ENCODE measurements around the gene MZB1. TPM values are rescaled to one million over a fixed set of nuclear protein-coding genes. Genes with fewer than 3 reads are reported as not detected.
"Not testable (repeated sequence)": the region's sequence is repeated elsewhere in the genome, so short reads cannot be mapped to it uniquely, and the experiment has no call there.

The MZB1 gene
- total RNA-seq, 1 donor from 2014 or later: under 0.01 TPM

GRCh38 chr5:139410993-139411828, 21.5 kb upstream of the MZB1 start:
- DNase-seq (ENCODE audit: low read depth in 2 of 2): no peak

- no peak for DNase-seq (ENCODE audit: low read depth in 2 of 2)
Measured at GRCh38 chr5:139410121-139410992, 20.6 kb upstream of the MZB1 start.

GRCh38 chr5:139409116-139409515, 19.4 kb upstream of the MZB1 start:
- DNase-seq (ENCODE audit: low read depth in 2 of 2): not testable (repeated sequence)

GRCh38 chr5:139408191-139408590, 18.5 kb upstream of the MZB1 start:
- DNase-seq (ENCODE audit: low read depth in 2 of 2): no peak

GRCh38 chr5:139407517-139407916, 17.8 kb upstream of the MZB1 start:
- DNase-seq (ENCODE audit: low read depth in 2 of 2): no peak

- DNase-seq (ENCODE audit: low read depth in 2 of 2): no peak
Measured at GRCh38 chr5:139406963-139407362, 17.2 kb upstream of the MZB1 start.

GRCh38 chr5:139404484-139404840, 14.7 kb upstream of the MZB1 start:
- no peak for DNase-seq (ENCODE audit: low read depth in 2 of 2)

- peak; percentile 96 to 97 for DNase-seq (ENCODE audit: low read depth in 2 of 2)
Measured at GRCh38 chr5:139403787-139404483, 14.2 kb upstream of the MZB1 start, which contains the start of gene SPATA24. TSS of gene SPATA24 (minus strand) at chr5:139404089. CDS start at chr5:139404060, 29 bp downstream.

- DNase-seq (ENCODE audit: low read depth in 2 of 2): no peak
Measured at GRCh38 chr5:139403418-139403786, 13.7 kb upstream of the MZB1 start.

GRCh38 chr5:139402561-139403158, 12.9 kb upstream of the MZB1 start:
- DNase-seq (ENCODE audit: low read depth in 2 of 2): peak; percentile 32 to 59

- no peak for DNase-seq (ENCODE audit: low read depth in 2 of 2)
Measured at GRCh38 chr5:139401546-139401945, 11.8 kb upstream of the MZB1 start.

GRCh38 chr5:139399501-139400121, 9.9 kb upstream of the MZB1 start:
- no peak for DNase-seq (ENCODE audit: low read depth in 2 of 2)

GRCh38 chr5:139397921-139398320, 8.2 kb upstream of the MZB1 start:
- no peak for DNase-seq (ENCODE audit: low read depth in 2 of 2)

- no peak for DNase-seq (ENCODE audit: low read depth in 2 of 2)
Measured at GRCh38 chr5:139396691-139397090, 7.0 kb upstream of the MZB1 start.

GRCh38 chr5:139395844-139396640, 6.3 kb upstream of the MZB1 start:
- no peak for DNase-seq (ENCODE audit: low read depth in 2 of 2)

- DNase-seq (ENCODE audit: low read depth in 2 of 2): peak in 1 of 2 donors; percentile 57
Measured at GRCh38 chr5:139394654-139395566, 5.2 kb upstream of the MZB1 start, which contains the start of gene PROB1. TSS of gene PROB1 (minus strand) at chr5:139395104. CDS start at chr5:139395081, 23 bp downstream.

- DNase-seq (ENCODE audit: low read depth in 2 of 2): peak; percentile 52 to 60
Measured at GRCh38 chr5:139394123-139394653, 4.5 kb upstream of the MZB1 start.

GRCh38 chr5:139393497-139394122, 3.9 kb upstream of the MZB1 start:
- no peak for DNase-seq (ENCODE audit: low read depth in 2 of 2)

All from lung microvascular endothelial cell (primary cell).